Testis (tissue), 3 donors: Measurements from ENCODE around the gene ZBTB7B. TPM values are rescaled to one million over a fixed set of nuclear protein-coding genes. Genes with fewer than 3 reads are reported as not detected.

Source experiments
- DNase-seq: peaks from one replicate; pipeline ENCODE4 v3.0.0-alpha.2; 2019
- H3K27ac ChIP-seq, 2 donors: fragments of 200-600 bp; sonication (generic); one replicate each; pipeline ENCODE4 v1.5.1; 2019
- H3K27me3 ChIP-seq: fragments of 200-600 bp; sonication (generic); one replicate; pipeline ENCODE4 v1.5.1; 2019
- H3K36me3 ChIP-seq: fragments of 200-600 bp; sonication (generic); one replicate; pipeline ENCODE4 v1.5.1; 2017; ENCODE audit warnings: low read depth; ENCODE audit errors: missing control alignments
- H3K4me1 ChIP-seq: fragments of 200-600 bp; sonication (generic); one replicate; pipeline ENCODE4 v1.5.1; 2019
- H3K4me3 ChIP-seq, 2 donors: fragments of 200-600 bp; sonication (generic); one replicate each; pipeline ENCODE4 v1.5.1; 2017 to 2019
- H3K9me3 ChIP-seq: fragments of 200-600 bp; sonication (generic); one replicate; pipeline ENCODE4 v1.5.1; 2017
- POLR2A ChIP-seq: fragments of 450-650 bp; IDR thresholded peaks from one replicate; pipeline ENCODE4 v1.6.1; 2017; ENCODE audit warnings: antibody characterized with exemption, mild to moderate bottlenecking, moderate library complexity
- WGBS, 2 donors: methylation state at CpG; one replicate each; pipeline ENCODE4 v1.1.5; 2018; 5-methylcytosine and 5-hydroxymethylcytosine counted together
- intact Hi-C: fragments of 100-400 bp; cut with DNase I; formaldehyde crosslinking; loops from one replicate; pipeline ENCODE4 v1.15.1; 2023; ENCODE audit warnings: low total_unique reads
- polyA plus RNA-seq: library from polyadenylated mRNA; stranded (reverse); fragments of 350-450 nt; fragmentation: Illumina TruSeq; extraction: RNeasy Lipid Tissue Mini Kit (QIAGEN cat#74804); gene quantifications from one replicate; pipeline ENCODE4 v1.2.3, GENCODE V29; 2014; ENCODE audit warnings: low read depth, low replicate concordance; ENCODE audit not compliant: insufficient read depth
- total RNA-seq, 2 donors: library from RNA; depleted of rRNA; stranded (reverse); fragments of >200 nt; gene quantifications; one replicate each; pipeline ENCODE4 v1.2.3, GENCODE V29; 2016
- TF ChIP-seq, protein P1 (sequence below), 3 experiments: fragments of 450-650 bp in 2 of 3; fragments of 200-600 bp in 1 of 3; sonication (generic) in 1 of 3; IDR thresholded peaks; one replicate each; pipeline ENCODE4 v1.5.1; 2016 to 2019; ENCODE audit warnings: antibody characterized with exemption in 3 of 3, mild to moderate bottlenecking in 2 of 3, moderate library complexity in 1 of 3

The ZBTB7B gene
- total and polyA plus RNA-seq, 3 donors from 2014 or later, result 18.6 to 22.4 (median 21.1) TPM

DNA sequence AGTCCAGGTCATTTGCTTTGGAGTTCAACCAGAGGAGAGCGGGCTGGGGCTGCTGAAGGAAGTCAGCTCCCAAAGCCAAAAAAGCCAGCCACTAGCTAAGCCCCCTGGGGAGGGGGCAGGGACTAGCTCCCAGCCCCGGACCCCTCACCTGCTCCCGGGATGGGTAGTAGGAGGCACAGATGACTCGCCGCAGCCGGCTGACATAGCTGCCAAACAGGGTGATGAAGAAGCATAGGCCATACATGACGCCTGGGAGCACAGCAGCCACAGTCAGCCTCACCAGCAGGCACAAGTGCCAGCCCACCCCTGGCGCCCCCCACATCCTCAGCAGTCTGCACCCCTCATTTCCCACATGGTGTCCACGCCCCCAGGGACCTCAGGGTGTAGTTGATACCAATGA, 23.6 kb downstream of the ZBTB7B start:
- TF ChIP-seq, protein P1, sequence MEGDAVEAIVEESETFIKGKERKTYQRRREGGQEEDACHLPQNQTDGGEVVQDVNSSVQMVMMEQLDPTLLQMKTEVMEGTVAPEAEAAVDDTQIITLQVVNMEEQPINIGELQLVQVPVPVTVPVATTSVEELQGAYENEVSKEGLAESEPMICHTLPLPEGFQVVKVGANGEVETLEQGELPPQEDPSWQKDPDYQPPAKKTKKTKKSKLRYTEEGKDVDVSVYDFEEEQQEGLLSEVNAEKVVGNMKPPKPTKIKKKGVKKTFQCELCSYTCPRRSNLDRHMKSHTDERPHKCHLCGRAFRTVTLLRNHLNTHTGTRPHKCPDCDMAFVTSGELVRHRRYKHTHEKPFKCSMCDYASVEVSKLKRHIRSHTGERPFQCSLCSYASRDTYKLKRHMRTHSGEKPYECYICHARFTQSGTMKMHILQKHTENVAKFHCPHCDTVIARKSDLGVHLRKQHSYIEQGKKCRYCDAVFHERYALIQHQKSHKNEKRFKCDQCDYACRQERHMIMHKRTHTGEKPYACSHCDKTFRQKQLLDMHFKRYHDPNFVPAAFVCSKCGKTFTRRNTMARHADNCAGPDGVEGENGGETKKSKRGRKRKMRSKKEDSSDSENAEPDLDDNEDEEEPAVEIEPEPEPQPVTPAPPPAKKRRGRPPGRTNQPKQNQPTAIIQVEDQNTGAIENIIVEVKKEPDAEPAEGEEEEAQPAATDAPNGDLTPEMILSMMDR (IDR thresholded peaks at IDR 0.05), result no peak
- no peak for TF ChIP-seq POLR2A
- Histone ChIP-seq H3K9me3 (no peaks in the 10 kb centered on the region), H3K4me1 (no peaks in the 10 kb centered on the region), H3K36me3 (no peaks in the 10 kb centered on the region), H3K4me3 (no peak overlapping the region), H3K27ac (no peak overlapping the region), H3K27me3 (no peaks in the 10 kb centered on the region)
- no peak for DNase-seq
- intact Hi-C loops, result no loop called here
- 75 to 79% methylated on average over 5 to 9 of the region's 9 CpGs for WGBS, 2 donors

- Histone ChIP-seq H3K36me3 (no peaks in the 10 kb centered on the region), H3K4me1 (no peaks in the 10 kb centered on the region), H3K4me3 (no peak overlapping the region), H3K27me3 (no peaks in the 10 kb centered on the region), H3K9me3 (no peaks in the 10 kb centered on the region), H3K27ac (no peak overlapping the region)
- WGBS, 2 donors, result 94 to 95% methylated on average over 3 to 6 of the region's 6 CpGs
- no peak for TF ChIP-seq POLR2A
- TF ChIP-seq, protein P1 (IDR thresholded peaks at IDR 0.05), result no peak
- no peak for DNase-seq
- intact Hi-C loops, result no loop called here
Observed at GRCh38 chr1:155026588-155026987, 24.0 kb downstream of the ZBTB7B start.

- Histone ChIP-seq H3K27me3 (no peaks in the 10 kb centered on the region), H3K4me3 (no peak overlapping the region), H3K9me3 (no peaks in the 10 kb centered on the region), H3K36me3 (no peaks in the 10 kb centered on the region), H3K27ac (no peak overlapping the region), H3K4me1 (no peaks in the 10 kb centered on the region)
- intact Hi-C loops, result no loop called here
- no peak for DNase-seq
- 84 to 86% methylated on average over 16 of the region's 16 CpGs for WGBS, 2 donors
- TF ChIP-seq POLR2A, result no peak
- TF ChIP-seq, protein P1 (IDR thresholded peaks at IDR 0.05), result no peak
Observed at GRCh38 chr1:155029513-155030242, 27.1 kb downstream of the ZBTB7B start.

- Histone ChIP-seq H3K9me3 (no peaks in the 10 kb centered on the region), H3K27ac (no peak overlapping the region), H3K27me3 (no peaks in the 10 kb centered on the region), H3K4me1 (no peaks in the 10 kb centered on the region), H3K36me3 (no peaks in the 10 kb centered on the region), H3K4me3 (no peak overlapping the region)
- WGBS, 2 donors, result 86 to 88% methylated on average over 7 to 15 of the region's 15 CpGs
- no peak for DNase-seq
- intact Hi-C loops, result no loop called here
- no peak for TF ChIP-seq POLR2A
- TF ChIP-seq, protein P1 (IDR thresholded peaks at IDR 0.05), result no peak
Observed at GRCh38 chr1:155030243-155030795, 27.7 kb downstream of the ZBTB7B start.

- no peak overlapping the region for H3K27ac ChIP-seq
- H3K36me3 ChIP-seq, result no peaks in the 10 kb centered on the region
- H3K27me3 ChIP-seq, result no peaks in the 10 kb centered on the region
- H3K4me3 ChIP-seq, result no peak overlapping the region
- no peaks in the 10 kb centered on the region for H3K4me1 ChIP-seq
- no peaks in the 10 kb centered on the region for H3K9me3 ChIP-seq
- TF ChIP-seq POLR2A, result no peak
- TF ChIP-seq, protein P1 (IDR thresholded peaks at IDR 0.05), result no peak
- DNase-seq, result no peak
- 84% methylated on average over 8 to 11 of the region's 11 CpGs for WGBS, 2 donors
- intact Hi-C loops, result no loop called here
Observed at GRCh38 chr1:155030899-155031298, 28.3 kb downstream of the ZBTB7B start.
